OCI-LY1 (cell line): ENCODE results near the gene MPP3.

Source experiments
- H2AFZ ChIP-seq: fragments of 200-600 bp; sonication (generic), shearing (Covaris generic); 2 replicates; pipeline ENCODE4 v1.6.0; 2014; ENCODE audit warnings: antibody characterized with exemption, mild to moderate bottlenecking, low read length
- H3F3A ChIP-seq: fragments of 200-600 bp; sonication (generic), shearing (Covaris generic); 2 replicates; pipeline ENCODE4 v1.6.0; 2014; ENCODE audit warnings: mild to moderate bottlenecking, antibody characterized with exemption, low read length, moderate library complexity; ENCODE audit not compliant: insufficient read depth
- H3K27ac ChIP-seq: fragments of 200-600 bp; sonication (generic); 2 replicates; pipeline ENCODE4 v1.5.1; 2014; ENCODE audit warnings: low read length, mixed run types, mild to moderate bottlenecking, low read depth; ENCODE audit not compliant: poor library complexity, severe bottlenecking
- H3K27me3 ChIP-seq: fragments of 200-600 bp; sonication (generic); 2 replicates; pipeline ENCODE4 v1.6.0; 2014; ENCODE audit warnings: antibody characterized with exemption, mild to moderate bottlenecking, low read length, moderate library complexity; ENCODE audit not compliant: insufficient read depth
- H3K36me3 ChIP-seq: fragments of 200-600 bp; sonication (generic); 2 replicates; pipeline ENCODE4 v1.6.1; 2014; ENCODE audit warnings: mild to moderate bottlenecking, antibody characterized with exemption, low read length, moderate library complexity, mixed read lengths; ENCODE audit not compliant: insufficient read depth
- H3K4me1 ChIP-seq: fragments of 200-600 bp; sonication (generic); 2 replicates; pipeline ENCODE4 v1.5.1; 2014; ENCODE audit warnings: mild to moderate bottlenecking, low read length, moderate library complexity; ENCODE audit not compliant: insufficient read depth, severe bottlenecking
- H3K4me2 ChIP-seq: fragments of 200-600 bp; sonication (generic), shearing (Covaris generic); 2 replicates; pipeline ENCODE4 v1.6.1; 2014; ENCODE audit warnings: low read length
- H3K4me3 ChIP-seq: fragments of 200-600 bp; sonication (generic); 2 replicates; pipeline ENCODE4 v1.5.1; 2014; ENCODE audit warnings: low read length, low read depth, mild to moderate bottlenecking, mixed read lengths; ENCODE audit not compliant: poor library complexity, severe bottlenecking
- H3K79me2 ChIP-seq: fragments of 200-600 bp; shearing (Covaris generic); 2 replicates; pipeline ENCODE4 v1.6.1; 2016; ENCODE audit warnings: mixed run types, low read length, mixed read lengths; ENCODE audit not compliant: insufficient read depth
- H3K9ac ChIP-seq: fragments of 200-600 bp; sonication (generic), shearing (Covaris generic); 2 replicates; pipeline ENCODE4 v1.6.1; 2014; ENCODE audit warnings: mild to moderate bottlenecking, low read length, mixed read lengths
- H3K9me2 ChIP-seq: fragments of 200-600 bp; sonication (generic), shearing (Covaris generic); 2 replicates; pipeline ENCODE4 v1.6.1; 2014; ENCODE audit warnings: low read depth, mild to moderate bottlenecking, low read length, mixed read lengths
- H3K9me3 ChIP-seq: fragments of 200-600 bp; shearing (Covaris generic); 2 replicates; pipeline ENCODE4 v1.6.1; 2014; ENCODE audit warnings: low read length, mixed read lengths
- H4K20me1 ChIP-seq: fragments of 200-600 bp; sonication (generic), shearing (Covaris generic); 2 replicates; pipeline ENCODE4 v1.6.0; 2016; ENCODE audit warnings: mild to moderate bottlenecking, low read length; ENCODE audit not compliant: insufficient read depth
- CTCF ChIP-seq: fragments of 200-600 bp; sonication (generic), shearing (Covaris generic); IDR thresholded peaks from 2 replicates; pipeline ENCODE4 v1.5.1; 2017; ENCODE audit warnings: mild to moderate bottlenecking, antibody characterized with exemption, low read length, moderate library complexity, mixed read lengths
- EZH2 ChIP-seq: fragments of 200-600 bp; sonication (generic), shearing (Covaris generic); IDR thresholded peaks from 2 replicates; pipeline ENCODE4 v1.8.0; 2017; ENCODE audit warnings: borderline replicate concordance, mixed run types, mild to moderate bottlenecking, antibody characterized with exemption, low read length, moderate library complexity, mixed read lengths

The MPP3 gene

GRCh38 chr17:43877451-43878155, 44.7 kb upstream of the MPP3 start:
- Histone ChIP-seq H3K4me1 (no peaks in the 10 kb centered on the region), H3K9ac (no peak overlapping the region), H4K20me1 (no peaks in the 10 kb centered on the region), H3K9me2 (no peaks in the 10 kb centered on the region), H3K4me2 (no peak overlapping the region), H3K4me3 (no peak overlapping the region), H3K27me3 (no peaks in the 10 kb centered on the region; the same call in 1 of the 2 replicates), H3K9me3 (no peaks in the 10 kb centered on the region), H2AFZ (no peak overlapping the region), H3F3A (no peaks in the 10 kb centered on the region), H3K36me3 (no peaks in the 10 kb centered on the region), H3K79me2 (no peaks in the 10 kb centered on the region), H3K27ac (no peak overlapping the region)
- TF ChIP-seq EZH2, result no peak
- TF ChIP-seq CTCF, result no peak

GRCh38 chr17:43877031-43877430, 44.1 kb upstream of the MPP3 start:
- Histone ChIP-seq H4K20me1 (no peaks in the 10 kb centered on the region), H3K27me3 (no peaks in the 10 kb centered on the region; the same call in 1 of the 2 replicates), H3K9me3 (no peaks in the 10 kb centered on the region), H3F3A (no peaks in the 10 kb centered on the region), H3K79me2 (no peaks in the 10 kb centered on the region), H3K4me2 (no peak overlapping the region), H3K9ac (no peak overlapping the region), H3K4me3 (no peak overlapping the region), H3K4me1 (no peaks in the 10 kb centered on the region), H3K27ac (no peak overlapping the region), H3K36me3 (no peaks in the 10 kb centered on the region), H3K9me2 (no peaks in the 10 kb centered on the region), H2AFZ (no peak overlapping the region)
- TF ChIP-seq CTCF (no peak), EZH2 (no peak)

GRCh38 chr17:43875476-43876147, 42.7 kb upstream of the MPP3 start:
- H3K27ac ChIP-seq, result no peak overlapping the region
- TF ChIP-seq CTCF, result no peak
- TF ChIP-seq EZH2, result no peak
- H4K20me1 ChIP-seq, result no peaks in the 10 kb centered on the region

More at GRCh38 chr17:43875476-43876147, 42.7 kb upstream of the MPP3 start:
- no peaks in the 10 kb centered on the region for H3K79me2 ChIP-seq
- no peak overlapping the region for H2AFZ ChIP-seq
- no peaks in the 10 kb centered on the region for H3F3A ChIP-seq
- no peak overlapping the region for H3K4me3 ChIP-seq
- no peaks in the 10 kb centered on the region; the same call in 1 of the 2 replicates for H3K27me3 ChIP-seq
- H3K36me3 ChIP-seq, result no peaks in the 10 kb centered on the region
- H3K9me3 ChIP-seq, result no peaks in the 10 kb centered on the region
- no peaks in the 10 kb centered on the region for H3K4me1 ChIP-seq
- no peak overlapping the region for H3K9ac ChIP-seq
- no peak overlapping the region for H3K4me2 ChIP-seq
- H3K9me2 ChIP-seq, result no peaks in the 10 kb centered on the region
